ENCODE results near the gene TMEM158. TPM values are rescaled to one million over a fixed set of nuclear protein-coding genes. Genes with fewer than 3 reads are reported as not detected.

Gene TMEM158
- total and polyA plus RNA-seq, 4 donors, result 0.07 to 3.7 (median 0.08) TPM; not detected in 1

DNA sequence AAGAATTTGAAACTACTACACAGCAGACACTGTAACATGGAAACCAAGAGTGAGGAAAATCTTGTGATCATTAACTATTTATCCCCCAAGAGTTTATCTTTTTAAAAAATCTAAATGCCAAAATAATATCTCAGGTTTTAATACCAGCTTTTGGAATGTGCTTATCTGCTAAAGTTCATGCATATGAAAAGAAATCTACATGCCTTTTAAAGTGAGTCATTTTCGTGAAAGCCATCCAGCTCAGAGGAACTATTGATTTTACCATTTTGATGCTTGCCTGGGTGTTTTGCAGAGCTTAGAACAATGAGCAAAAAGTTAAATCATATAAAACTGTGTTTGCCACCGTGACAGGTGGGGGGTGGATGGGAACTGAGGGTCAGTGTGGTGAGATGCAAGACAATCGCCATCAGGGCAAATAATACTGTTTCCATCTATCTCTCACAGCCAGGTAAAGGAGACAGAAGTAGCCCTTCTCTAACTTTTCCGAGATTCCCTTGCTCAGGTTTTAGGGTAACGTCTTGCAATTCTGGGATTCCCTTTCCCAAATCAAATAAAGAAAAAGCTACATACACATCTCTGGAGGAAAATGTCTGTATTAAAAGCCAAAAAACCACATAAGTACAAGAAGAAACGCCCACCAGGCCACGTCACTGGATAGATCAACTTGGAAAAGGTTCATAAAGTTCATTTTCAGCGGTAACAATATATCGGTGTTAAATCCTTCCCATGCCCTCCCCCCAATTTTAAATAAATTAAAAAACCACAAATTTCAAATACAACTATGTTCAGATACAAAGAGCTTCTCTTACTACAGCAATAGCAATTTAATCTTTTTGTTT lies 2.0 kb downstream of the TMEM158 start:
- no peaks in the 10 kb centered on the region for H3K9me3 ChIP-seq (ENCODE audit: control insufficient read depth in 4 of 4, low read length in 3 of 4)
- H3K4me3 ChIP-seq (ENCODE audit: low read depth in 1 of 3, low read length in 3 of 3), result no peak overlapping the region
- peaks cover 0 to 8% (median 6%) of the 10 kb centered on the region in 4 donors for H3K27me3 ChIP-seq (ENCODE audit: control insufficient read depth in 4 of 4, insufficient read depth in 4 of 4, low read length in 3 of 4)
- H3K27ac ChIP-seq (ENCODE audit: low read depth in 1 of 2, low read length in 2 of 2), result no peak overlapping the region
- H3K4me1 ChIP-seq (ENCODE audit: control insufficient read depth in 4 of 4, insufficient read depth in 4 of 4, low read length in 3 of 4), result peaks cover 4 to 17% (median 8%) of the 10 kb centered on the region in 4 donors
- TF ChIP-seq FOXA1 (IDR thresholded peaks at IDR 0.05) (no peak), EGR1 (IDR thresholded peaks at IDR 0.05; ENCODE audit: low read depth in 2 of 2) (no peak), RAD21 (IDR thresholded peaks at IDR 0.05) (no peak)
- TF ChIP-seq, protein P1, sequence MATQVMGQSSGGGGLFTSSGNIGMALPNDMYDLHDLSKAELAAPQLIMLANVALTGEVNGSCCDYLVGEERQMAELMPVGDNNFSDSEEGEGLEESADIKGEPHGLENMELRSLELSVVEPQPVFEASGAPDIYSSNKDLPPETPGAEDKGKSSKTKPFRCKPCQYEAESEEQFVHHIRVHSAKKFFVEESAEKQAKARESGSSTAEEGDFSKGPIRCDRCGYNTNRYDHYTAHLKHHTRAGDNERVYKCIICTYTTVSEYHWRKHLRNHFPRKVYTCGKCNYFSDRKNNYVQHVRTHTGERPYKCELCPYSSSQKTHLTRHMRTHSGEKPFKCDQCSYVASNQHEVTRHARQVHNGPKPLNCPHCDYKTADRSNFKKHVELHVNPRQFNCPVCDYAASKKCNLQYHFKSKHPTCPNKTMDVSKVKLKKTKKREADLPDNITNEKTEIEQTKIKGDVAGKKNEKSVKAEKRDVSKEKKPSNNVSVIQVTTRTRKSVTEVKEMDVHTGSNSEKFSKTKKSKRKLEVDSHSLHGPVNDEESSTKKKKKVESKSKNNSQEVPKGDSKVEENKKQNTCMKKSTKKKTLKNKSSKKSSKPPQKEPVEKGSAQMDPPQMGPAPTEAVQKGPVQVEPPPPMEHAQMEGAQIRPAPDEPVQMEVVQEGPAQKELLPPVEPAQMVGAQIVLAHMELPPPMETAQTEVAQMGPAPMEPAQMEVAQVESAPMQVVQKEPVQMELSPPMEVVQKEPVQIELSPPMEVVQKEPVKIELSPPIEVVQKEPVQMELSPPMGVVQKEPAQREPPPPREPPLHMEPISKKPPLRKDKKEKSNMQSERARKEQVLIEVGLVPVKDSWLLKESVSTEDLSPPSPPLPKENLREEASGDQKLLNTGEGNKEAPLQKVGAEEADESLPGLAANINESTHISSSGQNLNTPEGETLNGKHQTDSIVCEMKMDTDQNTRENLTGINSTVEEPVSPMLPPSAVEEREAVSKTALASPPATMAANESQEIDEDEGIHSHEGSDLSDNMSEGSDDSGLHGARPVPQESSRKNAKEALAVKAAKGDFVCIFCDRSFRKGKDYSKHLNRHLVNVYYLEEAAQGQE (IDR thresholded peaks at IDR 0.05), result no peak
- TF ChIP-seq, protein P2, sequence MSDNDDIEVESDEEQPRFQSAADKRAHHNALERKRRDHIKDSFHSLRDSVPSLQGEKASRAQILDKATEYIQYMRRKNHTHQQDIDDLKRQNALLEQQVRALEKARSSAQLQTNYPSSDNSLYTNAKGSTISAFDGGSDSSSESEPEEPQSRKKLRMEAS (IDR thresholded peaks at IDR 0.05), result no peak
- WGBS, result 37% methylated on average over 9 of the region's 9 CpGs
- H3K9ac ChIP-seq (ENCODE audit: low read depth in 1 of 2, low read length in 2 of 2), result peak overlapping the region in 1 of 2 donors; percentile 9
- no peak for DNase-seq (ENCODE audit: low spot score)
- H3K36me3 ChIP-seq (ENCODE audit: control insufficient read depth in 4 of 4, insufficient read depth in 3 of 4, low read depth in 1 of 4, low read length in 3 of 4), result no peaks in the 10 kb centered on the region

DNA sequence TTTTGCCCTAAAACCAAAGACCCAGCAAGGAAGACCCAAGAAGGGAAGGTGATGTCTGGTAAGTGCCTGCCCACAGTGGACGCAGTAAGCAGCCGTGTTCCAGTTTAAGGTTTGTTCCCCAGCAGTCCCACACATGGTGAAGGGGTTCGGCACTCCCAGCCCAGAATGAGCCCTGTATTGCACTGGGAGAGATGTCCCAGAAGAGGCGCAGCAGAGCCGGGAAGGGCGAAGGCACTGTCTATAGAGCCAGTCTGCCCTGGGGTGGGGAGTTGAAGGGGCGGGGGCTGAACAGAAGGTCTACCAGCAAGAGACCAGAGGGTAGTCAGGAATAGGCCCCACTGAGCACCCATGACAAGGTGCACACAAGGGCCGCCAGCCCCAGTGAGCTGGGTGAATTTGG lies 6.4 kb downstream of the TMEM158 start:
- DNase-seq (ENCODE audit: low spot score), result no peak
- H3K36me3 ChIP-seq (ENCODE audit: control insufficient read depth in 4 of 4, insufficient read depth in 3 of 4, low read depth in 1 of 4, low read length in 3 of 4), result no peaks in the 10 kb centered on the region
- peaks cover 0 to 8% (median 5%) of the 10 kb centered on the region in 4 donors for H3K27me3 ChIP-seq (ENCODE audit: control insufficient read depth in 4 of 4, insufficient read depth in 4 of 4, low read length in 3 of 4)
- H3K4me3 ChIP-seq (ENCODE audit: low read depth in 1 of 3, low read length in 3 of 3), result no peak overlapping the region
- no peak overlapping the region for H3K27ac ChIP-seq (ENCODE audit: low read depth in 1 of 2, low read length in 2 of 2)
- no peaks in the 10 kb centered on the region for H3K9me3 ChIP-seq (ENCODE audit: control insufficient read depth in 4 of 4, low read length in 3 of 4)
- TF ChIP-seq, protein P3, sequence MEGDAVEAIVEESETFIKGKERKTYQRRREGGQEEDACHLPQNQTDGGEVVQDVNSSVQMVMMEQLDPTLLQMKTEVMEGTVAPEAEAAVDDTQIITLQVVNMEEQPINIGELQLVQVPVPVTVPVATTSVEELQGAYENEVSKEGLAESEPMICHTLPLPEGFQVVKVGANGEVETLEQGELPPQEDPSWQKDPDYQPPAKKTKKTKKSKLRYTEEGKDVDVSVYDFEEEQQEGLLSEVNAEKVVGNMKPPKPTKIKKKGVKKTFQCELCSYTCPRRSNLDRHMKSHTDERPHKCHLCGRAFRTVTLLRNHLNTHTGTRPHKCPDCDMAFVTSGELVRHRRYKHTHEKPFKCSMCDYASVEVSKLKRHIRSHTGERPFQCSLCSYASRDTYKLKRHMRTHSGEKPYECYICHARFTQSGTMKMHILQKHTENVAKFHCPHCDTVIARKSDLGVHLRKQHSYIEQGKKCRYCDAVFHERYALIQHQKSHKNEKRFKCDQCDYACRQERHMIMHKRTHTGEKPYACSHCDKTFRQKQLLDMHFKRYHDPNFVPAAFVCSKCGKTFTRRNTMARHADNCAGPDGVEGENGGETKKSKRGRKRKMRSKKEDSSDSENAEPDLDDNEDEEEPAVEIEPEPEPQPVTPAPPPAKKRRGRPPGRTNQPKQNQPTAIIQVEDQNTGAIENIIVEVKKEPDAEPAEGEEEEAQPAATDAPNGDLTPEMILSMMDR (IDR thresholded peaks at IDR 0.05; ENCODE audit: low read depth, low read length, missing input control), result no peak
- TF ChIP-seq EGR1 (IDR thresholded peaks at IDR 0.05; ENCODE audit: low read depth in 2 of 2), result no peak
- TF ChIP-seq SP1 (IDR thresholded peaks at IDR 0.05), result no peak
- TF ChIP-seq FOXA2 (IDR thresholded peaks at IDR 0.05), result no peak
- TF ChIP-seq YY1 (IDR thresholded peaks at IDR 0.05), result no peak
- TF ChIP-seq, protein P4, sequence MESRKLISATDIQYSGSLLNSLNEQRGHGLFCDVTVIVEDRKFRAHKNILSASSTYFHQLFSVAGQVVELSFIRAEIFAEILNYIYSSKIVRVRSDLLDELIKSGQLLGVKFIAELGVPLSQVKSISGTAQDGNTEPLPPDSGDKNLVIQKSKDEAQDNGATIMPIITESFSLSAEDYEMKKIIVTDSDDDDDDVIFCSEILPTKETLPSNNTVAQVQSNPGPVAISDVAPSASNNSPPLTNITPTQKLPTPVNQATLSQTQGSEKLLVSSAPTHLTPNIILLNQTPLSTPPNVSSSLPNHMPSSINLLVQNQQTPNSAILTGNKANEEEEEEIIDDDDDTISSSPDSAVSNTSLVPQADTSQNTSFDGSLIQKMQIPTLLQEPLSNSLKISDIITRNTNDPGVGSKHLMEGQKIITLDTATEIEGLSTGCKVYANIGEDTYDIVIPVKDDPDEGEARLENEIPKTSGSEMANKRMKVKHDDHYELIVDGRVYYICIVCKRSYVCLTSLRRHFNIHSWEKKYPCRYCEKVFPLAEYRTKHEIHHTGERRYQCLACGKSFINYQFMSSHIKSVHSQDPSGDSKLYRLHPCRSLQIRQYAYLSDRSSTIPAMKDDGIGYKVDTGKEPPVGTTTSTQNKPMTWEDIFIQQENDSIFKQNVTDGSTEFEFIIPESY (IDR thresholded peaks at IDR 0.05), result no peak
- no peak for TF ChIP-seq RXRA (IDR thresholded peaks at IDR 0.05)
- TF ChIP-seq, protein P1 (IDR thresholded peaks at IDR 0.05), result no peak
- TF ChIP-seq HNF4G (IDR thresholded peaks at IDR 0.05), result no peak
- no peak for TF ChIP-seq TAF1 (conservative IDR thresholded peaks at IDR 0.05)
- TF ChIP-seq HNF4A (conservative IDR thresholded peaks at IDR 0.05), result no peak
- no peak for TF ChIP-seq RAD21 (IDR thresholded peaks at IDR 0.05)
- no peak for TF ChIP-seq GABPA (IDR thresholded peaks at IDR 0.05 in 1 of 2, conservative IDR thresholded peaks at IDR 0.05 in 1 of 2)
- TF ChIP-seq, protein P5, sequence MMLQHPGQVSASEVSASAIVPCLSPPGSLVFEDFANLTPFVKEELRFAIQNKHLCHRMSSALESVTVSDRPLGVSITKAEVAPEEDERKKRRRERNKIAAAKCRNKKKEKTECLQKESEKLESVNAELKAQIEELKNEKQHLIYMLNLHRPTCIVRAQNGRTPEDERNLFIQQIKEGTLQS (IDR thresholded peaks at IDR 0.05), result no peak
- no peak for TF ChIP-seq JUND (IDR thresholded peaks at IDR 0.05)
- TF ChIP-seq, protein P2 (IDR thresholded peaks at IDR 0.05), result no peak
- TF ChIP-seq FOXA1 (IDR thresholded peaks at IDR 0.05), result no peak
- WGBS, result 96% methylated on average over 8 of the region's 8 CpGs
- no peak overlapping the region for H3K9ac ChIP-seq (ENCODE audit: low read depth in 1 of 2, low read length in 2 of 2)
- H3K4me1 ChIP-seq (ENCODE audit: control insufficient read depth in 4 of 4, insufficient read depth in 4 of 4, low read length in 3 of 4), result peaks cover 0 to 6% (median 1%) of the 10 kb centered on the region in 4 donors
